H1 (cell line): ENCODE results near the gene CEP128. TPM values are rescaled to one million over a fixed set of nuclear protein-coding genes. Genes with fewer than 3 reads are reported as not detected.

Experiments
- CTCF ChIA-PET: fragments of 300-600 bp; sonication (Branson Sonifier 250); formaldehyde crosslinking; loops from one replicate; lab custom pipeline; 2021; ENCODE audit not compliant: partially characterized antibody; lab: Charles Lee
- POLR2A ChIA-PET: fragments of 300-600 bp; sonication (Branson Sonifier 250); formaldehyde crosslinking; loops from one replicate; lab custom pipeline; 2021; ENCODE audit warnings: inconsistent platforms; ENCODE audit not compliant: partially characterized antibody; lab: Charles Lee
- DNase-seq, 2 experiments: peaks; one replicate each; pipeline versions ENCODE4 v3.0.0 to v3.0.0-alpha.2; 2010 to 2022; ENCODE audit warnings: low spot score in 2 of 2, low read depth in 1 of 2, mixed read lengths in 1 of 2
- FAIRE-seq: peaks from 2 replicates; lab custom pipeline; 2011; peaks lifted over from hg19 to GRCh38; lab: Jason Lieb, UNC
- H2AFZ ChIP-seq: 2 replicates; pipeline ENCODE4 v1.8.1; 2012; ENCODE audit warnings: low read length, inconsistent platforms
- H2AK5ac ChIP-seq: 2 replicates; pipeline ENCODE4 v1.6.1; 2013; ENCODE audit warnings: low read depth, low read length
- H2BK120ac ChIP-seq: replicated peaks from 2 replicates; pipeline ENCODE3; 2013; ENCODE audit warnings: low read depth, low read length, inconsistent platforms
- H2BK12ac ChIP-seq: 2 replicates; pipeline ENCODE4 v1.6.1; 2013; ENCODE audit warnings: low read depth, low read length
- H2BK15ac ChIP-seq: 2 replicates; pipeline ENCODE4 v1.6.1; 2013; ENCODE audit warnings: low read length
- H2BK20ac ChIP-seq: 2 replicates; pipeline ENCODE4 v1.6.1; 2013; ENCODE audit warnings: low read length
- H2BK5ac ChIP-seq: 2 replicates; pipeline ENCODE4 v1.6.1; 2013; ENCODE audit warnings: low read depth, low read length
- H3K14ac ChIP-seq: 2 replicates; pipeline ENCODE4 v1.6.1; 2013; ENCODE audit warnings: inconsistent platforms; ENCODE audit not compliant: insufficient read length
- H3K18ac ChIP-seq: 2 replicates; pipeline ENCODE4 v1.6.1; 2013; ENCODE audit warnings: low read length; ENCODE audit errors: extremely low read depth
- H3K23ac ChIP-seq: 2 replicates; pipeline ENCODE4 v1.6.1; 2013; ENCODE audit warnings: inconsistent platforms; ENCODE audit not compliant: insufficient read length
- H3K23me2 ChIP-seq: 2 replicates; pipeline ENCODE4 v1.6.1; 2013; ENCODE audit warnings: low read depth, low read length
- H3K27ac ChIP-seq: 2 replicates; pipeline ENCODE4 v1.6.1; 2011; ENCODE audit warnings: low read depth, low read length, inconsistent platforms
- H3K27me3 ChIP-seq, 4 experiments: replicated peaks in 1 of 4; 1 replicate in 1 of 4; 2 replicates in 3 of 4; pipeline versions ENCODE4 v1.6.1 to v1.8.1; 2011 to 2013; ENCODE audit warnings: low read length in 3 of 4, mild to moderate bottlenecking in 3 of 4, inconsistent platforms in 2 of 4, mixed read lengths in 2 of 4, moderate library complexity in 1 of 4; ENCODE audit not compliant: control insufficient read depth in 3 of 4, insufficient read depth in 3 of 4; ENCODE audit errors: extremely low read depth in 1 of 4
- H3K36me3 ChIP-seq, 4 experiments: 2 replicates each; pipeline versions ENCODE4 v1.6.1 to v1.8.1; 2011 to 2013; ENCODE audit warnings: mild to moderate bottlenecking in 4 of 4, low read length in 3 of 4, moderate library complexity in 2 of 4, control low read depth in 1 of 4, inconsistent platforms in 1 of 4; ENCODE audit not compliant: insufficient read depth in 4 of 4, control insufficient read depth in 2 of 4
- H3K4ac ChIP-seq: replicated peaks from 2 replicates; pipeline ENCODE3; 2013; ENCODE audit warnings: low read length, low read depth, mixed read lengths, inconsistent platforms; ENCODE audit not compliant: insufficient read length
- H3K4me1 ChIP-seq, 4 experiments: replicated peaks in 1 of 4; 1 replicate in 1 of 4; 2 replicates in 3 of 4; pipeline versions ENCODE4 v1.6.1 to v1.8.1; 2011 to 2013; ENCODE audit warnings: low read length in 3 of 4, inconsistent platforms in 2 of 4, mixed read lengths in 1 of 4; ENCODE audit not compliant: insufficient read depth in 4 of 4, control insufficient read depth in 3 of 4
- H3K4me2 ChIP-seq, 2 experiments: 2 replicates each; pipeline versions ENCODE4 v1.6.1 to v1.8.1; 2011 to 2013; ENCODE audit warnings: low read depth in 2 of 2, low read length in 2 of 2, control low read depth in 1 of 2, inconsistent platforms in 1 of 2, mild to moderate bottlenecking in 1 of 2; ENCODE audit not compliant: insufficient read depth in 1 of 2
- H3K4me3 ChIP-seq, 4 experiments: fragments of 200-600, 300-600 bp in 1 of 4; sonication (generic), shearing (Covaris generic), sonication (Bioruptor Twin) in 1 of 4; 2 replicates each; pipeline versions ENCODE4 v1.5.1 to v1.8.1; 2011 to 2016; ENCODE audit warnings: low read length in 4 of 4, low read depth in 3 of 4, control low read depth in 2 of 4, inconsistent platforms in 2 of 4, mild to moderate bottlenecking in 2 of 4, mixed read lengths in 1 of 4, moderate library complexity in 1 of 4; ENCODE audit not compliant: insufficient read depth in 2 of 4; ENCODE audit errors: extremely low read depth in 1 of 4
- H3K56ac ChIP-seq: replicated peaks from 2 replicates; pipeline ENCODE3; 2013; ENCODE audit warnings: low read depth, mild to moderate bottlenecking, mixed read lengths, low read length, inconsistent platforms; ENCODE audit not compliant: insufficient read length
- H3K79me1 ChIP-seq: 2 replicates; pipeline ENCODE4 v1.6.1; 2013; ENCODE audit warnings: low read depth, low read length, control low read depth
- H3K79me2 ChIP-seq, 2 experiments: 2 replicates each; pipeline versions ENCODE4 v1.6.1 to v1.8.1; 2012 to 2013; ENCODE audit warnings: low read length in 2 of 2, mild to moderate bottlenecking in 2 of 2, inconsistent platforms in 1 of 2; ENCODE audit not compliant: insufficient read depth in 2 of 2, control insufficient read depth in 1 of 2
- H3K9ac ChIP-seq, 4 experiments: replicated peaks in 1 of 4; 1 replicate in 1 of 4; 2 replicates in 3 of 4; pipeline versions ENCODE4 v1.6.1 to v1.8.1; 2011 to 2013; ENCODE audit warnings: low read depth in 3 of 4, low read length in 3 of 4, control low read depth in 2 of 4, mild to moderate bottlenecking in 2 of 4, moderate library complexity in 2 of 4, inconsistent platforms in 1 of 4; ENCODE audit errors: extremely low read depth in 1 of 4
- H3K9me3 ChIP-seq, 2 experiments: 2 replicates each; pipeline versions ENCODE4 v1.6.1 to v1.8.1; 2012 to 2013; ENCODE audit warnings: mild to moderate bottlenecking in 2 of 2, moderate library complexity in 2 of 2, control low read depth in 1 of 2, inconsistent platforms in 1 of 2, low read depth in 1 of 2, low read length in 1 of 2, mixed read lengths in 1 of 2; ENCODE audit not compliant: insufficient read depth in 2 of 2
- H4K20me1 ChIP-seq, 2 experiments: replicated peaks in 1 of 2; 2 replicates each; pipeline versions ENCODE3 to v1.8.1; 2011 to 2013; ENCODE audit warnings: inconsistent platforms in 2 of 2, low read length in 2 of 2, mild to moderate bottlenecking in 1 of 2; ENCODE audit not compliant: insufficient read depth in 2 of 2, control insufficient read depth in 1 of 2
- H4K5ac ChIP-seq: 2 replicates; pipeline ENCODE4 v1.6.1; 2013; ENCODE audit warnings: low read length, low read depth, mixed read lengths, inconsistent platforms; ENCODE audit not compliant: insufficient read length
- H4K8ac ChIP-seq: 2 replicates; pipeline ENCODE4 v1.8.0; 2013; ENCODE audit warnings: mild to moderate bottlenecking, moderate library complexity, low read length, inconsistent platforms; ENCODE audit not compliant: insufficient read depth; ENCODE audit errors: extremely low read depth
- H4K91ac ChIP-seq: replicated peaks from 2 replicates; pipeline ENCODE3; 2013; ENCODE audit warnings: low read length, mixed read lengths, inconsistent platforms; ENCODE audit not compliant: insufficient read length
- CHD1 ChIP-seq: IDR thresholded peaks from 2 replicates; pipeline ENCODE4 v1.6.1; 2012; ENCODE audit warnings: low read depth, low read length, improper control_type of control experiment
- MAFK ChIP-seq: IDR thresholded peaks from 2 replicates; pipeline ENCODE4 v1.6.1; 2012; ENCODE audit warnings: low read depth, mild to moderate bottlenecking, improper control_type of control experiment, low read length
- NRF1 ChIP-seq: IDR thresholded peaks from 2 replicates; pipeline ENCODE4 v1.6.1; 2011; ENCODE audit warnings: mild to moderate bottlenecking, low read depth, low read length, improper control_type of control experiment
- PHF8 ChIP-seq: fragments of 200-600 bp; sonication (generic); conservative IDR thresholded peaks from 2 replicates; pipeline ENCODE4 v1.7.1; 2012; ENCODE audit warnings: low read depth, mild to moderate bottlenecking, inconsistent platforms, low read length, moderate library complexity
- RXRA ChIP-seq: IDR thresholded peaks from 2 replicates; pipeline ENCODE4 v1.6.1; 2011; ENCODE audit warnings: low read depth, mild to moderate bottlenecking, low read length, moderate library complexity; ENCODE audit not compliant: insufficient read depth
- SP4 ChIP-seq: IDR thresholded peaks from 2 replicates; pipeline ENCODE4 v1.6.1; 2012; ENCODE audit warnings: low read length, inconsistent platforms
- WGBS, 2 experiments: shearing (Covaris generic) in 1 of 2; methylation state at CpG; one replicate each; pipeline versions ENCODE4 v1.1.6 to v1.1.7; 2013 to 2015; ENCODE audit warnings: low lambda C conversion rate in 2 of 2, mixed read lengths in 2 of 2, inconsistent platforms in 1 of 2, low coverage in 1 of 2, missing lambda C conversion rate in 1 of 2; ENCODE audit not compliant: insufficient replicate concordance in 2 of 2, insufficient coverage in 1 of 2, insufficient read length in 1 of 2; ENCODE audit errors: extremely low coverage in 1 of 2, missing lambda C conversion rate in 1 of 2; 5-methylcytosine and 5-hydroxymethylcytosine counted together
- polyA plus RNA-seq, 7 experiments: library from polyadenylated mRNA; depleted of rRNA in 3 of 7; stranded (reverse) in 5 of 7; unstranded in 2 of 7; fragments of >200 nt in 5 of 7; fragments of 200-250 nt in 2 of 7; gene quantifications; 1 replicate in 5 of 7; 2 replicates in 1 of 7; 4 replicates in 1 of 7; pipeline versions ENCODE4 v1.2.1 to v1.2.3, GENCODE V29; 2011 to 2013; ENCODE audit warnings: missing spikeins in 2 of 7, mixed read lengths in 2 of 7
- total RNA-seq: library from RNA; stranded (reverse); fragmentation: NEBNext Ultra II Directional; extraction: Animal tissue kit (Norgen Biotek cat#: 25700); gene quantifications from 2 replicates; pipeline ENCODE4 v1.2.1, GENCODE V29; 2021

The CEP128 gene
- total and polyA plus RNA-seq, 2 of the 8 experiments (the other 6 are each of a cell fraction or from before 2014, with no cell fraction given): 1.9 to 17.0 TPM

GRCh38 chr14:80658155-80658554 lies 283.4 kb downstream of the CEP128 start:
- no peak overlapping the region for H3K14ac ChIP-seq
- no peak overlapping the region for H3K4ac ChIP-seq
- H3K79me1 ChIP-seq: no peaks in the 10 kb centered on the region
- H4K91ac ChIP-seq: no peak overlapping the region
- no peak overlapping the region for H2AFZ ChIP-seq
- 100% methylated on average over 1 of the region's 1 CpG; no CpG with 5 or more reads in 1 of the 2 experiments for WGBS, 2 experiments
- DNase-seq (no peak), FAIRE-seq (no peak)
- no peak overlapping the region for H3K4me2 ChIP-seq
- no peak overlapping the region for H3K9ac ChIP-seq
- no peak overlapping the region for H4K8ac ChIP-seq
- H3K79me2 ChIP-seq: no peaks in the 10 kb centered on the region
- H3K56ac ChIP-seq: no peak overlapping the region
- H2BK20ac ChIP-seq: no peak overlapping the region
- POLR2A ChIA-PET: no interaction called here
- H2BK120ac ChIP-seq: no peak overlapping the region
- no peak overlapping the region for H3K18ac ChIP-seq
- no peak overlapping the region for H4K5ac ChIP-seq
- no peaks in the 10 kb centered on the region for H3K27me3 ChIP-seq
- no peaks in the 10 kb centered on the region for H3K9me3 ChIP-seq
- CTCF ChIA-PET: no interaction called here
- no peaks in the 10 kb centered on the region for H3K4me1 ChIP-seq
- no peak overlapping the region for H2BK5ac ChIP-seq
- no peak overlapping the region for H2BK12ac ChIP-seq
- H3K4me3 ChIP-seq: no peak overlapping the region
- no peaks in the 10 kb centered on the region for H3K36me3 ChIP-seq
- H2AK5ac ChIP-seq: no peak overlapping the region
- no peak overlapping the region for H2BK15ac ChIP-seq
- no peaks in the 10 kb centered on the region for H3K23me2 ChIP-seq
- H4K20me1 ChIP-seq: no peaks in the 10 kb centered on the region
- TF ChIP-seq MAFK (peak; percentile 33; the same call in 1 of the 2 replicates), CHD1 (no peak), NRF1 (no peak), RXRA (no peak), PHF8 (no peak), SP4 (no peak)
- H3K23ac ChIP-seq: no peak overlapping the region
- H3K27ac ChIP-seq: no peak overlapping the region
